H9 (cell line): Measurements from ENCODE around the gene CPNE5. TPM values are rescaled to one million over a fixed set of nuclear protein-coding genes. Genes with fewer than 3 reads are reported as not detected.

Source experiments
- DNase-seq: peaks from one replicate; pipeline ENCODE4 v3.0.0-alpha.2; 2017
- H2AFZ ChIP-seq: one replicate; pipeline ENCODE4 v1.6.1; 2013; ENCODE audit warnings: mild to moderate bottlenecking, low read length, control low read depth, moderate library complexity
- H2AK5ac ChIP-seq: 2 replicates; pipeline ENCODE4 v1.6.1; 2013; ENCODE audit warnings: low read length, control low read depth, mixed read lengths; ENCODE audit not compliant: insufficient read length
- H2BK120ac ChIP-seq: one replicate; pipeline ENCODE4 v1.6.1; 2013; ENCODE audit warnings: low read depth, mild to moderate bottlenecking, low read length, control low read depth, inconsistent platforms; ENCODE audit not compliant: poor library complexity, severe bottlenecking
- H2BK12ac ChIP-seq: 2 replicates; pipeline ENCODE4 v1.6.1; 2013; ENCODE audit warnings: low read length, control low read depth, mixed read lengths, low read depth; ENCODE audit not compliant: insufficient read length
- H2BK15ac ChIP-seq: 2 replicates; pipeline ENCODE4 v1.6.1; 2013; ENCODE audit warnings: low read depth, low read length, control low read depth
- H2BK20ac ChIP-seq: one replicate; pipeline ENCODE4 v1.6.1; 2013; ENCODE audit warnings: low read depth, mild to moderate bottlenecking, low read length, control low read depth, inconsistent platforms; ENCODE audit not compliant: poor library complexity, severe bottlenecking
- H2BK5ac ChIP-seq: 2 replicates; pipeline ENCODE4 v1.6.1; 2013; ENCODE audit warnings: low read length, control low read depth, mixed read lengths; ENCODE audit not compliant: insufficient read length
- H3K14ac ChIP-seq: 2 replicates; pipeline ENCODE4 v1.6.1; 2013; ENCODE audit warnings: low read length, control low read depth; ENCODE audit not compliant: insufficient read depth
- H3K18ac ChIP-seq: 2 replicates; pipeline ENCODE4 v1.6.1; 2013; ENCODE audit warnings: low read depth, mild to moderate bottlenecking, mixed read lengths, low read length, control low read depth; ENCODE audit not compliant: insufficient read length
- H3K23ac ChIP-seq: 2 replicates; pipeline ENCODE4 v1.6.1; 2013; ENCODE audit warnings: low read length, control low read depth, mixed read lengths, low read depth; ENCODE audit not compliant: insufficient read length
- H3K23me2 ChIP-seq: 2 replicates; pipeline ENCODE4 v1.6.1; 2013; ENCODE audit warnings: low read depth, mild to moderate bottlenecking, mixed read lengths, low read length, control low read depth; ENCODE audit not compliant: insufficient read length, poor library complexity, severe bottlenecking
- H3K27ac ChIP-seq: 2 replicates; pipeline ENCODE4 v1.5.1; 2013; ENCODE audit warnings: low read length, control low read depth, mixed read lengths, low read depth; ENCODE audit not compliant: insufficient read length
- H3K27me3 ChIP-seq: 2 replicates; pipeline ENCODE4 v1.6.1; 2013; ENCODE audit warnings: low read length, control low read depth, inconsistent platforms; ENCODE audit not compliant: insufficient read depth
- H3K4ac ChIP-seq: 2 replicates; pipeline ENCODE4 v1.6.1; 2013; ENCODE audit warnings: low read depth, mild to moderate bottlenecking, control low read depth, inconsistent platforms, low read length, moderate library complexity
- H3K4me1 ChIP-seq: 2 replicates; pipeline ENCODE4 v1.6.1; 2013; ENCODE audit warnings: low read length, control low read depth, inconsistent platforms; ENCODE audit not compliant: insufficient read depth
- H3K4me2 ChIP-seq: 2 replicates; pipeline ENCODE4 v1.6.1; 2013; ENCODE audit warnings: low read length, control low read depth, mixed read lengths; ENCODE audit not compliant: insufficient read length, insufficient read depth
- H3K56ac ChIP-seq: 2 replicates; pipeline ENCODE4 v1.6.1; 2013; ENCODE audit warnings: low read depth, mild to moderate bottlenecking, mixed read lengths, low read length, control low read depth; ENCODE audit not compliant: insufficient read length
- H3K79me1 ChIP-seq: 2 replicates; pipeline ENCODE4 v1.6.1; 2013; ENCODE audit warnings: low read depth, mild to moderate bottlenecking, moderate library complexity, low read length, control low read depth, inconsistent platforms; ENCODE audit not compliant: insufficient read depth, poor library complexity, severe bottlenecking
- H3K79me2 ChIP-seq: 2 replicates; pipeline ENCODE4 v1.6.1; 2013; ENCODE audit warnings: low read length, control low read depth, inconsistent platforms; ENCODE audit not compliant: insufficient read depth
- H3K9ac ChIP-seq: 2 replicates; pipeline ENCODE4 v1.6.1; 2013; ENCODE audit warnings: low read length, control low read depth, mixed read lengths; ENCODE audit not compliant: insufficient read length; ENCODE audit errors: extremely low read depth
- H3K9me3 ChIP-seq: one replicate; pipeline ENCODE4 v1.6.1; 2013; ENCODE audit warnings: low read depth, low read length, inconsistent platforms; ENCODE audit not compliant: control insufficient read depth
- H3T11ph ChIP-seq: one replicate; pipeline ENCODE4 v1.6.1; 2013; ENCODE audit warnings: mild to moderate bottlenecking, low read length, control low read depth, inconsistent platforms
- H4K20me1 ChIP-seq: one replicate; pipeline ENCODE4 v1.6.1; 2013; ENCODE audit not compliant: control insufficient read depth, insufficient read length, insufficient read depth
- H4K5ac ChIP-seq: 2 replicates; pipeline ENCODE4 v1.6.1; 2013; ENCODE audit warnings: low read depth, mild to moderate bottlenecking, mixed read lengths, low read length, control low read depth; ENCODE audit not compliant: insufficient read length
- H4K8ac ChIP-seq: replicated peaks from 2 replicates; pipeline ENCODE4 v1.6.1; 2013; ENCODE audit warnings: low read length, control low read depth, mixed read lengths, low read depth; ENCODE audit not compliant: insufficient read length
- H4K91ac ChIP-seq: 2 replicates; pipeline ENCODE4 v1.6.1; 2013; ENCODE audit warnings: low read depth, mild to moderate bottlenecking, moderate library complexity, mixed read lengths, low read length, control low read depth; ENCODE audit not compliant: insufficient read length
- H3K27ac Mint-ChIP-seq, 3 experiments: 2 replicates in 2 of 3; 3 replicates in 1 of 3; pipeline ENCODE4 v1.8.0; 2020 to 2021; ENCODE audit warnings: mixed read lengths in 3 of 3, mild to moderate bottlenecking in 1 of 3, moderate library complexity in 1 of 3
- H3K27me3 Mint-ChIP-seq: 2 replicates; pipeline ENCODE4 v1.8.0; 2021; ENCODE audit warnings: low read depth, mild to moderate bottlenecking, moderate library complexity, mixed read lengths
- H3K36me3 Mint-ChIP-seq, 3 experiments: 2 replicates in 2 of 3; 3 replicates in 1 of 3; pipeline ENCODE4 v1.8.0; 2020 to 2021; ENCODE audit warnings: low read depth in 3 of 3, mixed read lengths in 3 of 3; ENCODE audit not compliant: insufficient read depth in 1 of 3
- H3K4me1 Mint-ChIP-seq, 2 experiments: 2 replicates each; pipeline ENCODE4 v1.8.0; 2020; ENCODE audit warnings: mixed read lengths in 2 of 2
- H3K4me3 Mint-ChIP-seq, 2 experiments: 2 replicates in 1 of 2; 3 replicates in 1 of 2; pipeline ENCODE4 v1.8.0; 2020 to 2021; ENCODE audit warnings: mild to moderate bottlenecking in 2 of 2, mixed read lengths in 2 of 2, moderate library complexity in 1 of 2
- H3K9me3 Mint-ChIP-seq, 2 experiments: 2 replicates in 1 of 2; 3 replicates in 1 of 2; pipeline ENCODE4 v1.8.0; 2020; ENCODE audit warnings: mild to moderate bottlenecking in 2 of 2, mixed read lengths in 2 of 2, moderate library complexity in 1 of 2
- CTCF ChIP-seq: fragments of 200-600 bp; sonication (generic); conservative IDR thresholded peaks from 3 replicates; pipeline ENCODE4 v1.8.0; 2021; ENCODE audit warnings: antibody characterized with exemption, mild to moderate bottlenecking
- WGBS: extraction: QIAGEN DNeasy Blood & Tissue Kit; methylation state at CpG from one replicate; pipeline ENCODE4 v1.1.7; 2013; ENCODE audit warnings: missing lambda C conversion rate, low lambda C conversion rate, mixed read lengths; ENCODE audit not compliant: insufficient read length; ENCODE audit errors: extremely low coverage; 5-methylcytosine and 5-hydroxymethylcytosine counted together
- total RNA-seq: library from RNA; stranded (reverse); gene quantifications from 2 replicates; pipeline ENCODE4 v1.2.1, GENCODE V29; 2021

The CPNE5 gene
- total RNA-seq, 1 experiment from 2014 or later, result 0.52 TPM

GRCh38 chr6:36771145-36771544, 68.1 kb downstream of the CPNE5 start:
- Histone ChIP-seq H3K4me2 (no peak overlapping the region), H4K91ac (no peak overlapping the region), H3K18ac (no peak overlapping the region), H3K23me2 (no peaks in the 10 kb centered on the region), H3K4me1 (no peaks in the 10 kb centered on the region), H2AK5ac (no peak overlapping the region), H3K23ac (no peak overlapping the region), H2BK12ac (no peak overlapping the region), H4K5ac (no peak overlapping the region), H2BK20ac (no peak overlapping the region), H3K79me1 (no peaks in the 10 kb centered on the region), H2BK5ac (no peak overlapping the region), H3K4ac (no peak overlapping the region), H3T11ph (no peak overlapping the region), H3K79me2 (no peaks in the 10 kb centered on the region), H3K27ac (no peak overlapping the region), H3K56ac (no peak overlapping the region), H2BK120ac (no peak overlapping the region), H2BK15ac (no peak overlapping the region), H3K9ac (no peak overlapping the region), H4K8ac (no peak overlapping the region), H2AFZ (no peak overlapping the region), H4K20me1 (no peaks in the 10 kb centered on the region), H3K14ac (no peak overlapping the region), H3K9me3 (no peaks in the 10 kb centered on the region), H3K27me3 (no peaks in the 10 kb centered on the region)
- no peak overlapping the region for H3K27ac Mint-ChIP-seq
- no peaks in the 10 kb centered on the region; a peak in 2 of 7 replicates for H3K36me3 Mint-ChIP-seq
- no CpG with 5 or more reads among the region's 2 CpGs for WGBS
- peaks cover 19 to 44% of the 10 kb centered on the region in 2 experiments for H3K4me1 Mint-ChIP-seq
- H3K4me3 Mint-ChIP-seq, result no peak overlapping the region
- H3K9me3 Mint-ChIP-seq, result no peaks in the 10 kb centered on the region; a peak in 1 of 5 replicates
- DNase-seq, result no peak
- H3K27me3 Mint-ChIP-seq, result peaks cover 7% of the 10 kb centered on the region
- no peak for TF ChIP-seq CTCF
